Caki2 (cell line): ENCODE results near the gene ELK4. TPM values are rescaled to one million over a fixed set of nuclear protein-coding genes. Genes with fewer than 3 reads are reported as not detected.

Source experiments
- DNase-seq: peaks from one replicate; pipeline ENCODE4 v3.0.0-alpha.2; 2015; ENCODE audit warnings: low read depth
- in situ Hi-C: cut with HindIII; loops from 2 replicates; pipeline ENCODE4 v1.10.0; 2016; ENCODE audit warnings: low sequenced_read_pairs, low pct_unique_long_range_greater_than_20kb, mixed read lengths
- total RNA-seq: library from RNA; depleted of rRNA; stranded (reverse); fragments of >200 nt; shearing (Covaris generic); gene quantifications from 2 replicates; pipeline ENCODE4 v1.2.3, GENCODE V29; 2014; ENCODE audit warnings: low replicate concordance

The ELK4 gene
- total RNA-seq, 1 experiment from 2014 or later = 16.1 TPM

DNA sequence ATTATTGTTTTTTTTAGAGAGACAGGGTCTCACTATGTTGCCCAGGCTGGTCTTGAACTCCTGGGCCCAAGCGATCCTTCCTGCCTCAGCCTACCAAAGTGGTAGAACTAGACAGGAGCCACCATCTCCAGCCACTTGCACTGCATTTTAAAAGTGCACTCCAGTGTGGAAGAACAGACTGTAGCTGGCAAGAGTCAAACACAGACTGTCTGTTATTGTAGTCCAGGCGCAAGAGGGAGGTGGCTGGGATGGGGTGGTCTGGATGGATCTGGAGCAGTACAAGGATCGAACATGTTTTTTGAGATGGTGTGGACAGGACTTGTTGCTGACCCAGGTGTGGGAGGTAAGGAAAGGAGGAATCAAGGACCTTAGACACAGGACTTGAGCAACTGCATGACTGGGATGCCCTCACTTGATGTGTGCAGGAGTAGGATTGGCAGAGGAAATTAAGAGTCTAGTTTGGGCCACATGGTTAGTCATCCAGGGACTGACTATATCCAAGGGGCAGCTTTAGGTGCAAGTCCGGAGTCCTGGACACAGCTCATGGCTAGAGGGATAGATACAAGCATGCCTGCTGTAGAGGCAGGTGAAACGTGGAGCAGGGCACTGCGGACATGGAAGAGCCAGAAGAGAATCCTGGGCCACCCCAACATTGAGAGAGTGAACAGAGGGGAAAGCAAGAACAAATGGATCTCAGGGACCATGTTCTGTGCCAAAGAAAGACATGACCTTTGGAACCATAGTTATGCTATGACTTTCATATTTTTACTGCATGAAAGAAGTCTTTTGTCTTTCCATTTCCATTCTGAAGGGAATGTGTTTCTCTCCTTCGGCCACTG, 42.0 kb downstream of the ELK4 start:
- in situ Hi-C loops = no loop called here
- no peak for DNase-seq

- DNase-seq = no peak
- in situ Hi-C loops = no loop called here
Observed at GRCh38 chr1:205589046-205589445, 42.8 kb downstream of the ELK4 start.

DNA sequence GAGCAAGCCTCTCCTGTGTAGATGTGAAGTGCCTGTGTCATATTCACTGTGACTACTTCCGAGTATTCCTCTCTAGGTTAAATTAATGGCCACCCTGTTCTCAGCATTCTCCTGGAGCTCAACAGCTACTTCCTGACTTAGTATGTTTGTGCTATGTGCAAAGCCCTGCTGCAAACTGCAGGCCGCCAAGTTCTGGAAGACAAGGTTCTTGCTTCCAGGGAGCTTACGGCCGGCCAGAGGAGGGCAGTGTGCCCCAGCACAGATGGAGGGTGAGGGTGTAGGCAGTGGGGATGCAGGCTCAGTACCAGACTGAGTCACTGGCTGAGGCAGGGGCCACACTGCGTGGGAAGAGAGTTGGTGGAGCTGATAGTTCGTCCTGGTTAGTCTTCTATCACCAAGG, 43.2 kb downstream of the ELK4 start:
- no peak for DNase-seq
- in situ Hi-C loops = no loop called here

- in situ Hi-C loops = no loop called here
- DNase-seq = no peak
Observed at GRCh38 chr1:205587581-205587980, 44.2 kb downstream of the ELK4 start.

GRCh38 chr1:205585835-205586785, 45.7 kb downstream of the ELK4 start:
- in situ Hi-C loops = no loop called here

GRCh38 chr1:205585169-205585834, 46.5 kb downstream of the ELK4 start:
- no peak for DNase-seq
- in situ Hi-C loops = no loop called here

More at GRCh38 chr1:205585835-205586785, 45.7 kb downstream of the ELK4 start:
- no peak for DNase-seq

DNA sequence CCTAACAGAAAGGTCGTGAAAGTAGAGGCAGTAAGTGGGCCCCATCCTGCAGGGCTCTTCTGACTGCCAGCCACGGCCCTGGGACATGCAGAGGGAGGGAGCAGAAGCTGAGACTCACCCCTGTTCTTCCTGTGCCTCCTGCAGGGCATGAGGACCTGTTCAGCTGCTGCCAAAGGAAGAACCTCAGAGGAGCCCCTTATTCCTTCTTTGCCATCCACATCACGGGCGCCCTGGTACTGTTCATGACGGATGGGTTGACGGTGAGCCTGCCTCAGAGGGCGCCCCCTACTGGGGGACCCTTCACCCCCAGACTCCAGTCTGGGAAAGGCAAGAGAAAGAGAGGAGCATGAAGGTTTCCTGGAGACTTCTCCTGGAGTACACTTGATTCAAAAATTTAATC, 47.1 kb downstream of the ELK4 start:
- in situ Hi-C loops = no loop called here
- no peak for DNase-seq

DNA sequence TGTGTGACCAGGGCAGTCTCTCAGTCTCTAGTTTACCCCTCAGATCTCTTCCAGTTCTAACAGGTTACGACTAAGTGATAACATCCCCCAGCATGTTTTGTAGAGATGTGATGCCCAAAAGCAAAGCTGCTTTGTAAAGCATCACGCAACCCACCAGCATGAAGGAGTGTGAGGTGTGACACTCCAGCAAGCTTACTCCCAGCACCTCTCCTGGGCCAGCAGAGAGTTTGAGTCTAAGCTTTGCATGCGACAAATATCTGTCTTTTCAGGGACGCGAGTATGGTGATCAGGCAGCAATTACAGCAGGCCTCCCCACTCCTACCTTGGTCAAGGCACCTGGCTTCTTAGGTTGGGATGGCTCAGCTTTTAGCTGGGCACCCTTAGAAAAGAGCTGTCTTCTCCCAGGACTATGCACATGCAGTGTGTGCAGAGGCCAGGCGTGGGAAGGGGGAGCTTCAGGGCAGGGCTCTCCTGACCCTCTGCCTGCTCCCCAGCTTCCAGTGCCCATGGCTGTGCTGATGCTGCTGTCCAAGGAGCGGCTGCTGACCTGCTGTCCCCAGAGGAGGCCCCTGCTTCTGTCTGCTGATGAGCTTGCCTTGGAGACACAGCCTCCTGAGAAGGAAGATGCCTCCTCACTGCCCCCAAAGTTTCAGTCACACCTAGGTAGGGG, 48.2 kb downstream of the ELK4 start:
- no peak for DNase-seq
- in situ Hi-C loops = no loop called here

- DNase-seq = no peak
- in situ Hi-C loops = no loop called here
Observed at GRCh38 chr1:205582471-205583291, 49.1 kb downstream of the ELK4 start.

- in situ Hi-C loops = no loop called here
- DNase-seq = no peak
Observed at GRCh38 chr1:205582046-205582445, 49.8 kb downstream of the ELK4 start.

DNA sequence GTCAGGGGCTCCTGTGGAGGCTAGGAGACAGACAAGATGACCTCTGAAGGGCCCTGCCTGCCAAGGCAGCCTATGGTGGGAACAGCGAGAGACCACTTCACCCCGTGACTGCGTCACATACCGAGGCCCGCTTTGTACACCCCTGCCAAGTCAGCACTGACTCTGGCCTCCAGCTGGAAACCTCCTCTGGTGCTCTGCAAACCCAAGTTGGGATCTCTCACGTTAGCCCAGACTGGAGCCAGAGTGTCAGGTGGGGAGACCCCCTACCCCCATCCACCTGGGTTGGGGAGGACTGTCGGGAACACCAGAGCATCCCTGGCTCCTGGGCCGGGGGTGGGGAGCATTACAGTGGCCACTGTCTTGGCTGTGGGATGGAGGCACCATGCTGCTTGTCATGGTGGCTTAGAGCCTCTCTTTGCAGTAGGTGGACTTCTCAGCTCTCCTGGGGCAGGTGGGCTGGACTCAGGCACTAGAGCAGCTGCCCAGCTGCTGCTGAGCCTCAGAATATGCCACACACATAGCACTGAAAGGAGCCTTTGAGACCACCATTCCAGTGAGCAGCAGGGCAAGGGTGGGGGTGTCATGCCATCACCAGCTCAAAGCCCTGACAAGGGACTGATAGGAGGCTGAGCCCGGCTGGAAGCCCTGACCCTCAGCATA, 50.4 kb downstream of the ELK4 start:
- in situ Hi-C loops = no loop called here
- no peak for DNase-seq

DNA sequence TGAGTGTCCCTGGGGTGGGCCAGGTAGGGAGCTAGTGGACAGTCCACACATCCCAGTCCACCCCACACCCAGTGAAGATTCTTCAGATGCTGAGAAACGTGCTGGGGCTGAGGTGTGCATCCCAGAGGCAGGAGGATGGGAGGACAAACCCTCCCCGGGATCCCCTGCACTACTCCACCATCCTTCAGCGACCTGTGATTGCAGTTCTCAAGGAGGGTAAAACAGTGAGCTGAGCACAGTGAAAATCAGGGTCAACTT, 51.0 kb downstream of the ELK4 start:
- DNase-seq = no peak
- in situ Hi-C loops = no loop called here

DNA sequence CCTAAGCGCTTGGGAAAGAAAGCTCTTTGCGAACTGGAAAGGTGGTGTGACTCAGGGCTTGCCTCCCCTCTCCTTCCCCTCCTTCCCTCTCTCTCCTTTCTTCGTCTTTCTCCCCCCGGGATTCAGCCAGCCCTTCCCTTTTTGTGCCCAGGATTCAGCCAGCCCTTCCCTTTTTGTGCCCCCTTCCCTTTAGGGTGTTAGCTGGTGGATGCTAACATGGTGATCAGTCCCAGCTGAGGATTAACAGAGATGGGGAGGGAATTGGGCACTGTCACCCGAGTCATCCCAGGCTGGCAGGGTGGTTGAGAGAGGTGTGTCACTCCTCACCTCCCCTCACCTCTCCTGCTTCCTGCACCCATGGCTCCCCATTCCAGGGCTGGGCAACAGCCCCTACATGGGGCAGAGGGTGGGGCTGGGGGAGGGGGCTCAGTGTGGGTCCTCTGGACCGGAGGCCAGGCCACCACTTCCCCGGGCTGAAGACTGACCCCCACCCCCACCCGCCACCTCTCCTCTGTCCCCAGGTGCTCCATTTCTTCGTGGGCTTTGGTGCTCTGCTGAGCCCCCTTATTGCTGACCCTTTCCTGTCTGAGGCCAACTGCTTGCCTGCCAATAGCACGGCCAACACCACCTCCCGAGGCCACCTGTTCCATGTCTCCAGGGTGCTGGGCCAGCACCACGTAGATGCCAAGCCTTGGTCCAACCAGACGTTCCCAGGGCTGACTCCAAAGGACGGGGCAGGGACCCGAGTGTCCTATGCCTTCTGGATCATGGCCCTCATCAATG, 51.5 kb downstream of the ELK4 start:
- in situ Hi-C loops = no loop called here
- no peak for DNase-seq

- no peak for DNase-seq
- in situ Hi-C loops = no loop called here
Observed at GRCh38 chr1:205579711-205580110, 52.1 kb downstream of the ELK4 start.

DNA sequence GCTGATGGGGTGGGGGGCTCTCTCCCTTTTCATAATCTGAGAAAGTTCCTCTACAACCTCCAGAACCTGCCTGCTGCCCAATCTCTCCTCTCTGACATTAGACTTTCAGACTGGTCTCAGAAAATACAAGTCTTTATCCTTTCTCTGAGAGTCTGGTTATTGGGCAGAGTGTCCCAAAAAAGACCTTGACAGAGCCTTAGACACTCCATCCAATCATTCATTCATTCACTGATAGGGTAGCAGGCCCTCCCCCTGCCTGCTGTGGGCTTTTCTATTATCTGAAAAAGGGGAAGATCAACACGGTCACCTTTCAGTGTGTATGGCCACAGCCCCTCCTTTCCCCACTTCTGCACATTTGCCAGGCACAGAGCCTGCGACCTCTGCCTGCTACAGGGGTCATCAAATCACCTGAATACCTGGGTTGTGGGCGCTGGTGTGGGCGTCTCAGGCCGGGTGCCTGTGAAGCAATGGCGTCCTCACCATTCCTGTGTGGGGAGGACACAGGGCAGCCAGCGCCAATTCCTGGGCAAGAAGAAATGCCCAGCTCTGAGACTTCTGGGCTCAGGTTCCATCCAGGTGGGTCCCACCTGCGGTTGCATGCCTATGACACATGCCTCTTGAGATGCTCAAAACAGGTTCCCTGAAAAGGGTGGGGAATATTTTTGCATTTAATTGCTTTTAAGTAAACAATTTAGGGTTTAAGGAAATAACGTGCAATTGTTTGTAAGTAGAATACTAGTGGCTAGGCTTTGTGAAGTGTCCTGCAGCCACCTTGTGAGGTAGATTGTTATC, 52.8 kb downstream of the ELK4 start:
- in situ Hi-C loops = no loop called here
- DNase-seq = no peak
